ENCODE results near the gene CHMP6. TPM values are rescaled to one million over a fixed set of nuclear protein-coding genes. Genes with fewer than 3 reads are reported as not detected.

CHMP6 gene
- total RNA-seq, 3 donors from 2014 or later (not counting 1 experiment from before 2014, with no cell fraction given): 26.8 to 33.3 (median 33.0) TPM

DNA sequence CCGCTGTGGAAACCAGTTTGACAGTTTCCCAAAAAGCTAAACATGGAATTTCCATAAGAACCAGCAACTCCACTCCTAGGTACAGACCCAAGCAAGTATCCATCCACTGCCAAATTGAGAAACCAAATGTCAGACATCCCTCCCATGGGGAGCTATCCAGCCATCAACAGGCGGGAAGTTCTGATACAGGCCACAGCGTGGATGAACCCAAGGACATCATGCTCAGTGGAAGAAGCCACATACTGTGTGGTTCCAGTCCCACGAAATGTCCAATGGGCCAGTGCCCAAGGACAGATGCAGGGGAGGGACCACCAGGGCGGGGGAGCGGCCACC is 30.7 kb downstream of the CHMP6 start:
- Histone ChIP-seq H3K4me3 (ENCODE audit: low read length) (no peak overlapping the region), H3K36me3 (ENCODE audit: control insufficient read depth, insufficient read depth, low read length) (no peaks in the 10 kb centered on the region), H3K27ac (ENCODE audit: low read length) (no peak overlapping the region), H3K4me1 (ENCODE audit: control insufficient read depth, insufficient read depth, low read length) (peaks cover 58% of the 10 kb centered on the region), H3K9me3 (ENCODE audit: control insufficient read depth, insufficient read depth, low read length) (no peaks in the 10 kb centered on the region), H3K27me3 (ENCODE audit: control insufficient read depth, insufficient read depth, low read length) (no peaks in the 10 kb centered on the region)
- peaks cover 19 to 29% of the 10 kb centered on the region in 2 donors for H3K4me1 Mint-ChIP-seq
- TF ChIP-seq, protein P1, sequence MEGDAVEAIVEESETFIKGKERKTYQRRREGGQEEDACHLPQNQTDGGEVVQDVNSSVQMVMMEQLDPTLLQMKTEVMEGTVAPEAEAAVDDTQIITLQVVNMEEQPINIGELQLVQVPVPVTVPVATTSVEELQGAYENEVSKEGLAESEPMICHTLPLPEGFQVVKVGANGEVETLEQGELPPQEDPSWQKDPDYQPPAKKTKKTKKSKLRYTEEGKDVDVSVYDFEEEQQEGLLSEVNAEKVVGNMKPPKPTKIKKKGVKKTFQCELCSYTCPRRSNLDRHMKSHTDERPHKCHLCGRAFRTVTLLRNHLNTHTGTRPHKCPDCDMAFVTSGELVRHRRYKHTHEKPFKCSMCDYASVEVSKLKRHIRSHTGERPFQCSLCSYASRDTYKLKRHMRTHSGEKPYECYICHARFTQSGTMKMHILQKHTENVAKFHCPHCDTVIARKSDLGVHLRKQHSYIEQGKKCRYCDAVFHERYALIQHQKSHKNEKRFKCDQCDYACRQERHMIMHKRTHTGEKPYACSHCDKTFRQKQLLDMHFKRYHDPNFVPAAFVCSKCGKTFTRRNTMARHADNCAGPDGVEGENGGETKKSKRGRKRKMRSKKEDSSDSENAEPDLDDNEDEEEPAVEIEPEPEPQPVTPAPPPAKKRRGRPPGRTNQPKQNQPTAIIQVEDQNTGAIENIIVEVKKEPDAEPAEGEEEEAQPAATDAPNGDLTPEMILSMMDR (IDR thresholded peaks at IDR 0.05): no peak
- DNase-seq (no peak), ATAC-seq (no peak)
- no peak overlapping the region for H3K4me3 Mint-ChIP-seq
- no peaks in the 10 kb centered on the region for H3K9me3 Mint-ChIP-seq
- intact Hi-C loops (cut with micrococcal nuclease): no loop called here
- peaks cover 10 to 13% of the 10 kb centered on the region in 2 donors for H3K27me3 Mint-ChIP-seq (ENCODE audit: low read depth in 2 of 2)
- H3K36me3 Mint-ChIP-seq: no peaks in the 10 kb centered on the region
- WGBS (ENCODE audit: insufficient coverage): 86% methylated on average over 6 of the region's 6 CpGs
- H3K27ac Mint-ChIP-seq: peak overlapping the region in 1 of 2 donors; percentile 54

- WGBS (ENCODE audit: insufficient coverage): 89% methylated on average over 16 of the region's 16 CpGs
- H3K27ac Mint-ChIP-seq: no peak overlapping the region
These were observed 33.6 kb downstream of the CHMP6 start for GRCh38 chr17:81025065-81025740.

GRCh38 chr17:81025741-81026129 is 34.1 kb downstream of the CHMP6 start:
- H3K27me3 ChIP-seq (ENCODE audit: control insufficient read depth, insufficient read depth, low read length): no peaks in the 10 kb centered on the region
- WGBS (ENCODE audit: insufficient coverage): 93% methylated on average over 22 of the region's 22 CpGs
- H3K4me3 Mint-ChIP-seq: no peak overlapping the region

More at GRCh38 chr17:81025065-81025740, 33.6 kb downstream of the CHMP6 start:
- H3K27ac ChIP-seq (ENCODE audit: low read length): no peak overlapping the region
- no peaks in the 10 kb centered on the region for H3K9me3 ChIP-seq (ENCODE audit: control insufficient read depth, insufficient read depth, low read length)
- no peak for DNase-seq
- intact Hi-C loops (cut with micrococcal nuclease): no loop called here
- peaks cover 10 to 13% of the 10 kb centered on the region in 2 donors for H3K27me3 Mint-ChIP-seq (ENCODE audit: low read depth in 2 of 2)
- H3K27me3 ChIP-seq (ENCODE audit: control insufficient read depth, insufficient read depth, low read length): no peaks in the 10 kb centered on the region
- no peaks in the 10 kb centered on the region for H3K36me3 ChIP-seq (ENCODE audit: control insufficient read depth, insufficient read depth, low read length)
- no peak overlapping the region for H3K4me3 Mint-ChIP-seq
- peaks cover 31% of the 10 kb centered on the region for H3K4me1 ChIP-seq (ENCODE audit: control insufficient read depth, insufficient read depth, low read length)
- H3K36me3 Mint-ChIP-seq: no peaks in the 10 kb centered on the region
- peaks cover 6% of the 10 kb centered on the region in 2 donors for H3K4me1 Mint-ChIP-seq
- no peaks in the 10 kb centered on the region for H3K9me3 Mint-ChIP-seq
- H3K4me3 ChIP-seq (ENCODE audit: low read length): no peak overlapping the region
- TF ChIP-seq, protein P1 (IDR thresholded peaks at IDR 0.05): no peak
- ATAC-seq: no peak

More at GRCh38 chr17:81025741-81026129, 34.1 kb downstream of the CHMP6 start:
- H3K36me3 ChIP-seq (ENCODE audit: control insufficient read depth, insufficient read depth, low read length): no peaks in the 10 kb centered on the region
- Mint-ChIP-seq H3K27ac (no peak overlapping the region), H3K36me3 (no peaks in the 10 kb centered on the region), H3K27me3 (ENCODE audit: low read depth in 2 of 2) (peaks cover 13% of the 10 kb centered on the region in 2 donors), H3K9me3 (no peaks in the 10 kb centered on the region), H3K4me1 (peaks cover 6% of the 10 kb centered on the region in 2 donors)
- no peaks in the 10 kb centered on the region for H3K9me3 ChIP-seq (ENCODE audit: control insufficient read depth, insufficient read depth, low read length)
- H3K4me1 ChIP-seq (ENCODE audit: control insufficient read depth, insufficient read depth, low read length): peaks cover 26% of the 10 kb centered on the region
- DNase-seq (no peak), ATAC-seq (no peak)
- TF ChIP-seq, protein P1 (IDR thresholded peaks at IDR 0.05): no peak
- no peak overlapping the region for H3K4me3 ChIP-seq (ENCODE audit: low read length)
- H3K27ac ChIP-seq (ENCODE audit: low read length): no peak overlapping the region
- intact Hi-C loops (cut with micrococcal nuclease): no loop called here
